DMS114 treated with DMSO at 0.1 percent for 48 hours (cell line): ENCODE measurements around the gene ATP1B1.
"Not testable (repeated sequence)": the region's sequence is repeated elsewhere in the genome, so short reads cannot be mapped to it uniquely, and the experiment has no call there.

ENCODE experiments used
- DNase-seq: peaks from one replicate; lab custom pipeline; 2025; ENCODE audit not compliant: unreplicated experiment; lab: John Stamatoyannopoulos, UW

The ATP1B1 gene

DNA sequence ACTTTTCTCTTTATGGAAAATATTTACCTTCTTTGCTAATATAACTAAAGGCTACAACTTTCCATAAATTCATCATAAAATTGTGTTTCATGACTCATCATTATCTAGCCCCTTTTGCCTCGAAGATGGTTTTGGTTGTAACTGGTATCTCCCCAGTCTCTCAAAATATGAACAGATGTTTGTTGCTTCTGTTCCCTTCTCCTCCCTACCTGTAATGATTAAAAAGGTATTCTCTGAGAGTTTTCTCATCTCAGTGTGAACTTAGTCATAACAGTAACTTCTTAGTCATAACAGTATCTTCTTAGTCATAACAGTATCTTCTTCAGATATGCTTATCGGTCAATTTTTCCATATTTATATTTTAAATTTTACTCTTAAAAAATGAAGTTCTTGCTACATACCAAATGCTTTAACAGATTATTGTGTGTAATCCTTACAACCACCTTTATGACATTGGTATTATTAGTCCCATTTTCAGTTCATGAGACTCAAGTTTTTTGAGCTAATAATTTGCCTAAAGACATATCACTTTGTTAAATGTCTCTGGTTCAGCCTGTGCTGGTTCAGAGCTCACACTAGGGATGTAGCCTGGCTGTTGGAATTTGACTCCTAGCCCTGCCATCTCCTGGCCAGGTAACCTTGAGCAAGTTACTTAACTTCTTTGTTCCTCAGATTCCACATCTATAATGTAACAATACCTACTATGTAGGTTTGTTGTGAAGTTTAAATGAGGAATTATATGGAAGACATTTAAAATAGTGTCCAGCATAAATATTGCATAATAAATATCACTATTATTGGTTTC, 32.6 kb downstream of the ATP1B1 start:
- DNase-seq, result no peak

DNA sequence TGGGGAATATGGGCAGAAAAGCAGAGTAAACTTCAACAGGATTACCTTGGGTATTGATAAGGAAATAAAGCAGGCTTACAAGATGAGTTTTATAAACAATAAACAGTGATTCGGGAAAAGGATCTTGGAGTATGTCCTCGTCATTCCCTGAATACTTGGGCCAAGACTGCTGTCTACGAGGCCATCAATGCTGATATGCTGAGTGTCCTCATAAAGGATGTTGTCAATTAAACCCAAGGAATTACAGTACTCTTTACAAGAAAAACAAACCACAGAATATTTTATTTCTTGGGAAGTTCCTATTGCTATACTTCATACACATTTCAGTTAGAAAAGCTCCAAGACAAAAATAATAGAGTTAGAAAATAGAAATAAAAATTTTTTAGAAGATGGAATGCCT, 34.9 kb downstream of the ATP1B1 start:
- no peak for DNase-seq

DNA sequence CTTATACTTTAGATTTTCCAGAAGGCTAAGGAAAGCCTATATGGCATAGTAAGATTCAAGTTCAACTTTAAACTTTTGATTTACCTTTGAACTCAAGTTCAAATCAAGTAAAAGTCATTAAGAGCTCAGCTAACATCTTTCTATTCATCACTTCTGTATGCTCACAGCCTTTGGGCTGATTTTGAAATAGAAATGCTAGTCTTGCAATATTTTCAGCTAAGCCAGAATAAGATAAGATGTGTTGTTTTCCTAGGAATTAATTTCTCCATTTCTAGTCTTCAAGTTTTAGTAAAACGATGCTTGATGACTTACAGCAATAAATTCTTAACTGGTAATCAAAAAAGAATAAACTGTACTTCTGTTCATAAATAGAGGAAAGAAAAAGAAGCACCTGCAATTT, 35.6 kb downstream of the ATP1B1 start:
- no peak for DNase-seq

DNA sequence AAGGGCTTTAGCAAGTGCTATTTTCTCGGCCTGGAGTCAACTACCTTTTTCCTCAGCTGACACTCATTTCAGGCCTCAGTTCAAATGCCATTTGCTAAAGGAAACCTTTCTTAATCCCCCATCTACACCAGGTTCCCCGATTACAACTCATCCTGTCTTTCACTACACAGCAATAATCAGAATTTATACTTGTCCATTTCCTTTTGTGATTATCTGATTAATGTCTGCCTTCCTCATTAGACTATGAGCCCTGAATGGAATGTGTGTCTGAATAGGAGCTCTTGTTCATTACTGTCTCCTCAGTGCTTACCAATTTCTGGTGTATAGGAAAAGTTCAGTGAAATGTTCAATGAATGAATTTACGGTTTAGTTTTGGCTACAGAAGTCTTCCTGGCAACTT, 36.9 kb downstream of the ATP1B1 start:
- no peak for DNase-seq

DNA sequence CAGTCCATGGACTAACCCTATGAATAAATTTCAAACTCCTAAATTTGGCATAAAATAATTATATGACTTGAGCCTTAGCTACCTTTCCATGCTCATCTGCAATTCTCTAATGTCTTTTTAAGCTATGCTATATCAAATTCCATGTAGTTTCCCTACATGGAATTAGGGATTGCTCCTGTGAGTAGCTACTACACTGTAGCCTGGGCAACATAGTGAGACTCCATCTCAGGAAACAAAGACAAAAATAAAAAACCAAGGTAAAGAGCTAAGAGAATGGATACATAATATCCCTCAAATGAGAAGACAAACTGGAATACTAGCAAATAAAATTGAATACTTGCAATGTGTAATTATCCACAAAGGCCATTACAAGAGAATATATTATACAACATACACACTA, 37.5 kb downstream of the ATP1B1 start:
- DNase-seq, result no peak

DNA sequence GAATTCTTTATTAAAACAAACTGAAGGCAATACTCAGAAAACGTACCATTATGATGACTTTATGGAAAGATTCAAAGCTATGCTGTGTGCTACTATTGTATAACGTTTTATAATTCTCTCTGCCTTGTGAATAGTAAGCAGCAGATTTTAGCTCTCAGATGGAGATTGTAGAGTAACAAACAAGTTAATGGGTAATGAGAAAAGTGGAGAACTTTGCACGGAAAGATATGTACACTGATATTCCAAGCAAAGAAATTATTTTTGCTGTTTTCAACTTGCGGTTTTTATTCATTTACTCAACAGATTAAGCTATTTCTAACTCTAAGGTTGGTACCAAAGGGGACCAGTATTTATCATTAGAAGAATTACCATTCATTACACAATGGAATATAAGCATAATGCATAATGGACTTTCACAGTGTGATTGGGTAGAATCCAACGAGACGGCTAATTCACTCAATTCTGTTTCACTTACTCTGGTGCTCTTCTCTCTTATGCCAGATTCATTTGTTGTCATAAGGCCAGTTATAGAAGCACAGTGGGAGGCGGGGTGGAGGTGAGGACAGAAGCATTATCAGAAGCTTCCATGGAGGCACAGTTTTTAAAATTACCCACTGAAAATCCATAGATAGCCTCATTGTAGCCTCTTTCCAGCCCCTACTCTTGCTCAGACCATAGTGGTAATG, 38.6 kb downstream of the ATP1B1 start:
- DNase-seq, result no peak

DNA sequence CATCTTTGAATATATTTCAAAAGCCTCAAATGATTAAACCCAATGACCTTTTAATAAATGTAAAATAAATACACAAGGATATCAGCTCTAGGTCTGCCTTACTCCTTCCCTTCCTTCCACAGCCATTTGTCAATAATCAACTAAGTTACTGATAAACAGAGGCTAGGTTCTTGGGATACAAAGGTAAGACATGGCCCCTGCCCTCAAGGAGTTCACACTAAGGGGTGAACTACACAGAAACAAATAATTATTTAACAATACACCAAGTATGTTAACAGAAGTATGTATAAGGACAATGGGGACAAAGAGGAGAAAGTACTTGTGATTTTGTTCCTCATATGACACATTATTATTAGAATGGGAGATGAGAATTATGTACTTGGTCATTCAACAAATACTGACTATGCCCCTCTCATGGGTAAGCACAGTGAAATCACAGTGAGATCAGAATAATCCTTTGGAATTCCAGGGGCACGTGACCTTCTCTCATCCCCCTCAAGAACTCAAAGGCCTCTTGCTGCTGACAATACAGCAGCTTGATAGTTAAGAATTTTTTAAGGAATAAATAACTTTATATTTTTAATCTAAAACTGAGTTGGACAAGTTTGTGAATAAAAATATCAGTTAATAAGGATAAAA, 40.2 kb downstream of the ATP1B1 start:
- DNase-seq, result no peak

DNA sequence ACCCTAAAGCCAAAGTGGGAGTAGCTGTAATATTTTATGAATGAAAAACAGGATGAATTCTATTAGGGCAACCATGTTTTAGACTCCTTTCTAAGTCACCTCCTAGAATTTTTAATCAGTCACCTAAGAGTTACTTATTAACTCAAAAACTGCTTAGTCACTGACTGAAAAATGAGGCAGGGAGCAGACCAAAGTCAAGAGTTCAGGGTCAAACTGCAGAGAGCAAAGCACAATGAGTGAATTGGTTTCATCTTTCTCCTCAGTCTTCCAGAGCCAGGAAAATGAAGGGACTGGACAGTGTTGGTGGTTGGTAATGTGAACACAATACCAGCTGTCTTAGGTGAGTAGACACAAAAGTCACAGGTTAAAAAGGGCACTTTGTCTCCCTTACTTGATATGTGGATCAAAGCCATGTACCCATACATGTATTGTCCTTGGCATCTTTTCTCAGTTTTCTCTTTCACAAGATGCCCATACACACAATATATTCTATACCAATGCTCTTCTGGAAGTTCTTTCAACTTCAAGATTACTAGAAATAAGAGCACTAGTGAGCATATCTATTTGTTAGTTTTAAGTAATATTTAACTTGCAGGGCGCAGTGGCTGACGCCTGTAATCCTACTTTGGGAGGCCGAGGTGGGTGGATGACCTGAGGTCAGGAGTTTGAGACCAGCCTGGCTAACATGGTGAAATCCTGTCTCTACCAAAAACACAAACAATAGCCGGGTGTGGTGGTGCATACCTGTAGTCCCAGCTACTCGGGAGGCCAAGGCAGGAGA, 42.2 kb downstream of the ATP1B1 start:
- DNase-seq, result no peak

DNA sequence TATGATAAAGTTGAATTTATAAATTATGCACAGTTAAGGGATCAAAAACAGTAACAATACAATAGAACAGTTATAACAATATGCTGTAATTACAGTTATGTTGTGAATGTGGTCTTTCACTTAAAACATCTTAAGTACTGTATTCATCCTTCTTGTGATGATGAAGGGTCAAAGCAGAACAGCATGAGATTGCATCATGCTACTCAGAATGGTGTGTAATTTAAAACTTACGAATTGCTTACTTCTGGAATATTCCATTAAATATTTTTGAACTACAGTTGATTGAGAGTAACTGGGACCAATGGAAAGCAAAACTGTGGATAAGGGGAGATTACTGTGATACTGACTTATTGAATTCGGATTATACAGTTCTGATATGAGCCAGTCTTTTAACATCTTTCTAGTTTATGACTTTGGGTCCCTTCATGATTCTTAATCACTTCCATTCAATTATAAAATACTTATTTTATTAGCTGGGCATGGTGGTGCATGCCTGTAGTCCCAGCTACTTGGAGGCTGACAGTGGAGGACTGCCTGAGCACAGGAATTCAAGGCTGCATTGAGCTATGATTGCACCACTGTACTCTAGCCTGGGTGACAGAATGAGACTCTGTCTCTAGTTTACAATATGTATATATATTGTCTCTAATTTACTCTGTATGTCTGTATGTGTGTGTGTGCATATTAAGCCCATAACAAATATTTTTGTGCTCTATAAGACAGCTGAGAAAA, 43.2 kb downstream of the ATP1B1 start:
- no peak for DNase-seq

DNA sequence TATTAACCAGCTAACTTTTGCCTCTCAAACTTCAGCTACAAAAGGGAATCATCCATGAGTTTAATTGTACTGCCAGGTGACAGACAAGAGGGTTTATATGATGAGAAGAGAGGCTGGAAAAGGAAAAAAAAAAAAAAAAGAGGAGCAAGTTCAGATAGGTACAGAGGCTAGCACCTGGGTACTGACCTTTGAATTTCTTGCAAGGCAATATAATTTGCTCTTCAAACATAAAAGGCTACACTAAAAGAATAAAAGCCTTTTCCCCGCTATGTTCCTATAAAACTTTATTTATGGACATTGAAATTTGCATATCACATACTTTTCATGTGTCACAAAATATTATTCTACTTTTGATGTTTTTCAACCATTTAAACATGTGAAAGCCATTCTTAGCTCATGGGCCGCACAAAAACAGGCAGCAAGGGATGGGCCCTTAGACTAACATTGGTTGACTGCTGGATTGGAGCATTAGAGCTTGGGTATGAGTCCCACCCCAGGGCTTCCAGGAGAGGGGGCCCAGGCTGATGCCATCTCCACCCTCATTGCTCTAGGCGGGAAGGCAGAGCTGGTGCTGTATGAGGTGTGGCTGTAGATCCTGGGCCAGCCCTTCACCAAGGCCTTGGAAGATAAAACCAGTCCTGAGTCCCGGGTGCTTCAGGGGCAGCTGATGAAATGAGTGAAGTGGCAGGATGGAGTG, 44.3 kb downstream of the ATP1B1 start:
- no peak for DNase-seq

DNA sequence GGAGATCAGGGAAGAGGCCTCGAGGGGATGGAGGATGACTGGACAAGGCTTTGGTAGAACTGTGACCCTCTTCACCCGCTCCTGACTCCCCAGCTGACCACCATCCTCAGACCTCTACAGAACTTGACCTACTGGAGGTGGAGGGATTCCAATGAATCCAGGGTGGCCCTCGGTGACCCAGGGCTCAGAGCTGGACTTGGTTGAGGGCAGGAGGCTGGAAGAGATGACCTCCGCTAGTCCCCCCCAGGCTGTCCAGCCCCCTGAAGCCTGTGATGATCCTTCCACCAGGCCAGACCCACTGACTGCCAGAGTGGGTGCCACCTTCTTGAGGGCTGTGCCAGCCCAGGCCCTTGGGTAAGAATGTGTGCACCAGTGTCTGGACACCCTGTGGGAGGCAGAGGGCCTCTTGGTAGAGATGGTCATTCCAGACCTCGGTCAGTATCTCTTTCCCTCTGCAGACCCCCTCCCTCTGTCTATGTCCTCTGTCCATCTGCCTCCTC, 44.9 kb downstream of the ATP1B1 start:
- no peak for DNase-seq

DNA sequence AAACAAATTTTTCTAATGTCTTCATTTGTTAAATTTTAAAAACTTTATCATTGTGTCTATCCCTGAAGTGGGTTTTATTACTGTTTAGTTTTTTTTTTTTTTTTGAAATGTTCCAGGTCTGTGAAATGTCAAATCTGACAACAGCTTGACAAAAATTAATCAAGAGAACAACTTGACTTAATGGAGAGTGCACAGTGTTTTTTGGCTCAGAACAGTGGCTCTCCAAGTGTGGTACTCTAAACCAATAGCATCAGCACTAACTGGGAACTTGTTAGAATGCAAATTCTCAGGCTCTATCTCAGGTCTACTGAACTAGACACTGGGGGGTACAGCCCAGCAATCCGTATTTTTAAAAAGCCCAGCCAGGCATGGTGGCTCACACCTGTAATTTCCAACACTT, 49.2 kb downstream of the ATP1B1 start:
- no peak for DNase-seq

DNA sequence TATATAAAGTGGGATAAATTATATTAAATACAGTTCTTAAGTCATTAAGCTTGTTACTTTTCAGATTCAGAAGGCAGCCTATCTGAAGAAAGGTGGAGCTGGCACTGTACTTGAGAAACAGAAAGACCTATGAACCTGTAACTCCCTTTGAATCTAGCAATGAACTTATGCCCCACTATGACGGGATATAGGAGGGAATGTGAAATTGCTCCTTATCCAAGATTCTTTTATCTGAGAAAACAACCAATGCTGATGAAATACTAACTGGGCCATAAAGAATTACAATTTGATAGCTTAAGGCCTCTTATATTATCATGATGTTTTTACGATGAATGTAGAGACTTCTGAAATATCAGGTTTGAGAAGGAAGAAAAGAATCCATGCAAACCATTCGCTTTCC, 50.1 kb downstream of the ATP1B1 start:
- DNase-seq, result no peak

DNA sequence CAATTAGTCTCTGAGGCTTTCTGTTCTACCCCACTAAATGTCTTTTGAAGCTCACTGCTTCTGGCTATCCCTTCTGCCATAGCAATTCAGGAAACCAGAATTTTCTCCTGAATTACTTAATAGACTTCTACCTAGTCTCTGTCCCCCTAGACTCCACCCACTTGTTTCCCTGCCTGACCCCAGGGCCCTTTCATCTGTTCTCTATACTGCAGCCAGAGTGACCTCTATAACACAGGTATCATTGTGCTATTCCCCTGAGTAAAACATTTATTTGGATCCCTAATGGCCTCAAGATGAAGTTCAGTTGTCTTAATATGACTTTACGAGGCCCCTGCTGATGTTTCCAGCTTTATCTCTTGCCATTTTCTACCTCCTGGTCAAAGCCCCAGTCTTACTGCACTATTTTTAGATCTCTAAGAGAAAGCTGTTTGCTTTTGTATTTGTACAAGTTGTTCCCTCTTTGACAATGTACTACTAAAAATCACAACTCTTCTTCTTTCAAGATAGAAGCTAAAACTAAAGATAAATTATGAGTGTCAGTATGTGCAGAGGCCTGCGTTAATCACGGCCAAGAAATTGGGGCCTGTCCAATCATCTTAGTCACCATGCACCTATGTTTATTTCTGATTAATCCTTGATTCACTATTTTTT, 54.5 kb downstream of the ATP1B1 start:
- no peak for DNase-seq

DNA sequence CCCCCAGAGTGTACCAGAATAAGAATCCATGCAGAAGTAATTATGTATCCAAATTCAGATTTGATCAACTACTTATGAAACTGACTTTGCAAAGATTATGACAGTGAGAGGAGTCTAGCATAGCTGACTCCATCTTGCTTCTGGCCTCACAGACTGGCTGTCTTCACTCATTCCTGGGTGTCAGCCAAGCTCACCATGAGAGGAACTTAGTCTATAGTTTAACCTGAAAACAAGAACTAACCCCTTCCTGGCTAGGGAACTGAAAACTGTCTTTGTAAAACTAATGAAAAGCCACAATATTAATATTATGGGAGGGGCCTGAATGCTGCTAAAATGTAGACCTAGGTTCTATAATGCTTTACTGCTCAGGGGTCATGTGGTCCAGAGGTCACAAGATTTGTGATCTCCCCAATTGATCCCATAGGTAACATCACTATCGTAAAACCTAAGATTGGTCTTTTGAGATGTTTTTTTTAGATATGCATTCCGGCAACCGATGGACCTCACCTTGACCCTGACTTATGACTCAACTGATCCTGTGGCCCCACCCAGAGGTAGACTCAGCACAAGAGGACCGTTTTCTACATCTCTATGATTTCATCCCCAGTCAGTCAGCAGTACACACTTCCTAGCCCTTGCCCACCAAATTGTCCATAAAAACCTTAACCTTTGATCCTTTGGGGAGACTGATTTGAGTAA, 55.2 kb downstream of the ATP1B1 start:
- no peak for DNase-seq

DNA sequence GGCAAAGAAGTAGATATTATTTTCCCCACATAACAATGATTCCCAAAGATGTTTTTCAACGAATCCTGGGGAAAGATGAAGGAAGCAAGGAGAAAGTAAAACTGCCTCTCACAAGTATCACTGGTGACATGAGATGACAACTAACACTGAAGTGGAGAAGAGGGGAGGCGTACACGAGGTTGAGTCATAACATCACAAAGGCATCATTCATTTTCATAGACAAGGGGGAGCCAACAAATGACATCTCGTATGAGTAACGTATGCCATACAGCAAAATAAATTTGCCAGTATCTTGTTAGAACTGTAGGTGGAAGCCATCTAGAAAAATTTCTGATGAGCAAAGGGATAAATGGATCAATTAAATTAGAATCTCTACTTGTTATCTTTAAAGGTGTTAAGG, 56.6 kb downstream of the ATP1B1 start:
- DNase-seq, result no peak

DNA sequence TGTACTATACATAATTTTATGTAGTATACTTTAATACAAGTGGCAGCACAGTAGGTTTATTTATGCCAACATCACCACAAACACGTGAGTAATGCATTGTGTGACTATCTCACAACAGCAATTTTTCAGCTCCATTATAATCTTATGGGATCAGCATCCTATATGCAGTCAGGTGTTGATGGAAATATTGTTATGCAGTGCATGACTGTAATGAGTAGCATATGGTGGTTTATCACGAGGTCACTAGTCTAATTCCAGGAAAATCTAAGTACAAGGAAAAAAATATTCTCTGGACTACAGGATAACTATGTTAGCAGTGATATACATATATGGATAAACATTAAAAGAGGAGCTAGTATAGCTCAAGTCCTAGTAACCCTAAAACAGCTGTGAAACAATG, 69.0 kb downstream of the ATP1B1 start:
- DNase-seq, result no peak

DNA sequence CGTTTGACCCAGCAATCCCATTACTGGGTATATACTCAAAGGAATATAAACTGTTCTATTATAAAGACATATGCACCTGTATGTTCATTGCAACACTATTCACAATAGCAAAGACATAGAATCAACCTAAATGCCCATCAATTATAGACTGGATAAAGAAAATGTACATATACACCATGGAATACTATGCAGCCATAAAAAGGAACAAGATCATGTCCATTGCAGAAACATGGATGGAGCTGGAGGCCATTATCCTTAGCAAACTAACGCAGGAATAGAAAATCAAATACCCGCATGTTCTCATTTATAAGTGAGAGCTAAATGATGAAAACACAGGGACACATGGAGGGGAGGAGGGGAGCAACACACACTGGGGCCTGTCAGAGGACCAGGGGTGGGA, 72.9 kb downstream of the ATP1B1 start:
- not testable (repeated sequence) for DNase-seq

DNA sequence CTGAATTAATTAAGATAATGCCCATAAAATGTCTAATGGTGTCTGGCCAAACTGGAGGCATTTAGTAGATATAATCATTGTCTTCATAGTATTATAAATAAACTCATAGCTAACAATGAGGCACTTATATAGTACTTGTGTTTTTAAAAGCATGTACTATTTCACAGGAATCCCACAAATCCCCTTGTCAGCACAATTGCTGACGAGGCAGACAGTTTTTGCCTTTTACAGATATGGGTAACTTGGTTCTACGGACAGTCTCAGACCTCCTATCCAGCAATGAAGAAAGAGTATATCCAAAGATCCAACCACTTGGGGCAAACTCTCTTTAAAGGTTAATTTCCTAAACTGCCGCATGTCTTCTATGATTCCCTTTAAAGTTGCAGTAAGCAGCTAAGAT, 73.7 kb downstream of the ATP1B1 start:
- no peak for DNase-seq
